GM21381 (cell line): ENCODE measurements around the gene OR3A3.

Source experiments
- ATAC-seq: cut with Tn5 transposase; IDR thresholded peaks from one replicate; pipeline ENCODE4 v1.9.1; 2021; ENCODE audit warnings: mild to moderate bottlenecking, moderate library complexity; ENCODE audit not compliant: unreplicated experiment

The OR3A3 gene

GRCh38 chr17:3471599-3471998 lies 60.4 kb downstream of the OR3A3 start, which contains the start of gene SPATA22:
Gene SPATA22, minus strand, starts transcription at chr17:3471819. Its CDS starts 2,494 bp downstream, at chr17:3469325.
- no peak for ATAC-seq

- no peak for ATAC-seq
Observed at GRCh38 chr17:3472137-3472536, 61.0 kb downstream of the OR3A3 start.
